K562 (cell line): Measurements from ENCODE around the gene LDB2. TPM values are rescaled to one million over a fixed set of nuclear protein-coding genes. Genes with fewer than 3 reads are reported as not detected.

ENCODE experiments used
- ATAC-seq: fragments of 200-7000 bp; cut with Tn5 transposase; 3 replicates; pipeline ENCODE4 v1.9.1; 2020; ENCODE audit warnings: moderate library complexity
- BruUV-seq: library from RNA; stranded (reverse); fragments of 400-500 nt; replicated peaks from 2 replicates; lab custom pipeline; 2021; lab: Mats Ljungman, UMichigan
- CTCF ChIA-PET: fragments of 300-600 bp; formaldehyde crosslinking; extraction: SDS; loops from one replicate; lab custom pipeline; 2021; ENCODE audit warnings: low intra/inter-chr PET ratio; lab: Yijun Ruan, JAX
- POLR2A ChIA-PET: fragments of 300-600, 350-650 bp; sonication (Branson Sonifier 250); formaldehyde crosslinking; extraction: SDS; loops from one replicate; lab custom pipeline; 2021; ENCODE audit warnings: antibody characterized with exemption, inconsistent platforms; lab: Yijun Ruan, JAX
- DNase-seq, 4 experiments: peaks; one replicate each; pipeline versions ENCODE4 v3.0.0 to v3.0.0-alpha.2; 2011 to 2018; ENCODE audit warnings: low spot score in 3 of 4, mixed read lengths in 3 of 4; ENCODE audit errors: extremely low read depth in 1 of 4
- FAIRE-seq: peaks from 2 replicates; lab custom pipeline; 2011; peaks lifted over from hg19 to GRCh38; lab: Jason Lieb, UNC
- H2AFZ ChIP-seq: 2 replicates; pipeline ENCODE4 v1.6.0; 2011; ENCODE audit warnings: low read depth, low read length, control low read depth, inconsistent platforms
- H3K27ac ChIP-seq: fragments of 200-600 bp; 3 replicates; pipeline ENCODE4 v1.8.0; 2011; ENCODE audit warnings: low read depth, mild to moderate bottlenecking, control low read depth, inconsistent platforms, low read length, moderate library complexity, mixed read lengths; ENCODE audit errors: extremely low read depth
- H3K27me3 ChIP-seq, 2 experiments: fragments of 300-600 bp in 1 of 2; 2 replicates in 1 of 2; 3 replicates in 1 of 2; pipeline versions ENCODE4 v1.6.0 to v1.8.0; 2011; ENCODE audit warnings: inconsistent platforms in 2 of 2, low read length in 2 of 2, mild to moderate bottlenecking in 1 of 2, mixed read lengths in 1 of 2, moderate library complexity in 1 of 2; ENCODE audit not compliant: control insufficient read depth in 2 of 2, insufficient read depth in 2 of 2
- H3K36me3 ChIP-seq: fragments of 300-600 bp; 3 replicates; pipeline ENCODE4 v1.8.0; 2011; ENCODE audit warnings: mild to moderate bottlenecking, low read length, inconsistent platforms; ENCODE audit not compliant: control insufficient read depth, insufficient read depth
- H3K4me1 ChIP-seq, 2 experiments: fragments of 200-600 bp in 1 of 2; replicated peaks in 1 of 2; 2 replicates in 1 of 2; 3 replicates in 1 of 2; pipeline versions ENCODE4 v1.5.1 to v1.8.0; 2011; ENCODE audit warnings: inconsistent platforms in 2 of 2, low read length in 2 of 2, mild to moderate bottlenecking in 1 of 2, mixed read lengths in 1 of 2, moderate library complexity in 1 of 2; ENCODE audit not compliant: control insufficient read depth in 2 of 2, insufficient read depth in 2 of 2
- H3K4me2 ChIP-seq: 2 replicates; pipeline ENCODE4 v1.6.1; 2011; ENCODE audit warnings: low read length, control low read depth, inconsistent platforms, mixed read lengths; ENCODE audit not compliant: insufficient read depth
- H3K4me3 ChIP-seq: fragments of 200-600 bp; sonication (generic), shearing (Covaris generic); 2 replicates; pipeline ENCODE4 v1.5.1; 2016; ENCODE audit warnings: control low read depth, inconsistent platforms
- H3K79me2 ChIP-seq: fragments of 200-600 bp; 3 replicates; pipeline ENCODE4 v1.8.0; 2011; ENCODE audit warnings: low read length, inconsistent platforms; ENCODE audit not compliant: control insufficient read depth, insufficient read depth
- H3K9ac ChIP-seq, 2 experiments: 2 replicates each; pipeline versions ENCODE4 v1.6.0 to v1.6.1; 2011; ENCODE audit warnings: low read depth in 2 of 2, low read length in 2 of 2, control low read depth in 1 of 2, inconsistent platforms in 1 of 2, mild to moderate bottlenecking in 1 of 2, mixed read lengths in 1 of 2; ENCODE audit not compliant: insufficient read depth in 1 of 2
- H3K9me1 ChIP-seq: one replicate; pipeline ENCODE4 v1.6.0; 2011; ENCODE audit warnings: inconsistent platforms, mild to moderate bottlenecking, low read length, moderate library complexity; ENCODE audit not compliant: control insufficient read depth, insufficient read depth
- H3K9me3 ChIP-seq: replicated peaks from 2 replicates; pipeline ENCODE4 v1.5.1; 2011; ENCODE audit warnings: low read depth, low read length, inconsistent platforms; ENCODE audit not compliant: control insufficient read depth, insufficient read depth
- H4K20me1 ChIP-seq: replicated peaks from 2 replicates; pipeline ENCODE4 v1.6.1; 2011; ENCODE audit warnings: low read length, inconsistent platforms, mixed read lengths; ENCODE audit not compliant: control insufficient read depth, insufficient read depth
- ADNP ChIP-seq: fragments of 200-800 bp; sonication (Bioruptor generic); IDR thresholded peaks from 2 replicates; pipeline ENCODE4 v1.6.1; 2016; ENCODE audit warnings: missing genetic modification characterization, missing compliant biosample characterization
- ARHGAP35 ChIP-seq: fragments of 450-650 bp; IDR thresholded peaks from 2 replicates; pipeline ENCODE4 v1.6.1; 2018; ENCODE audit not compliant: partially characterized antibody
- BMI1 ChIP-seq: fragments of 150-350 bp; IDR thresholded peaks from 2 replicates; pipeline ENCODE4 v1.6.1; 2014; ENCODE audit warnings: low read length
- FOXJ2 ChIP-seq: fragments of 200-800 bp; sonication (Bioruptor generic); IDR thresholded peaks from 2 replicates; pipeline ENCODE4 v1.6.1; 2016; ENCODE audit warnings: missing genetic modification characterization, missing compliant biosample characterization
- PHB2 ChIP-seq: fragments of 450-650 bp; IDR thresholded peaks from 2 replicates; pipeline ENCODE4 v1.6.1; 2017; ENCODE audit warnings: low read depth
- RNF2 ChIP-seq: sonication (generic); IDR thresholded peaks from 2 replicates; pipeline ENCODE4 v1.6.1; 2016
- STAT6 ChIP-seq: sonication (generic); formaldehyde crosslinking; IDR thresholded peaks from 2 replicates; pipeline ENCODE4 v1.8.1; 2023; ENCODE audit warnings: mild to moderate bottlenecking, missing genetic modification reagents
- ZNF589 ChIP-seq: fragments of 200-800 bp; sonication (Bioruptor generic); IDR thresholded peaks from 2 replicates; pipeline ENCODE4 v1.6.1; 2016; ENCODE audit warnings: low read depth, missing genetic modification characterization, missing compliant biosample characterization
- WGBS: fragments of 100-300 bp; shearing (Covaris generic); methylation state at CpG from one replicate; pipeline ENCODE4 v1.1.6; 2016; ENCODE audit warnings: low coverage, mixed read lengths; ENCODE audit not compliant: insufficient coverage; ENCODE audit errors: missing lambda C conversion rate; 5-methylcytosine and 5-hydroxymethylcytosine counted together
- in situ Hi-C: fragments of 300-500 bp; cut with MboI; formaldehyde crosslinking; loops from 4 replicates; pipeline ENCODE4 v1.15.0; 2018; ENCODE audit warnings: inconsistent platforms, mixed read lengths
- intact Hi-C: fragments of 100-400 bp; cut with micrococcal nuclease; formaldehyde crosslinking; loops from 2 replicates; pipeline ENCODE4 v1.14.2; 2022
- polyA plus RNA-seq, 8 experiments: library from polyadenylated mRNA; depleted of rRNA in 4 of 8; stranded (reverse) in 5 of 8; unstranded in 3 of 8; fragments of >200 nt; fragmentation: Nextera tagmentation in 2 of 8; fragmentation: Illumina TruSeq in 1 of 8; extraction: Ambion mirVana in 2 of 8; extraction: Trizol in 1 of 8; gene quantifications; 2 replicates each; pipeline versions ENCODE4 v1.2.1 to v1.2.3, GENCODE V29; 2011 to 2014; ENCODE audit warnings: inconsistent platforms in 1 of 8, missing spikeins in 1 of 8
- total RNA-seq, 7 experiments: library from RNA; depleted of rRNA in 6 of 7; stranded (reverse); fragments of >200 nt in 6 of 7; fragmentation: Illumina TruSeq in 2 of 7; extraction: Trizol in 2 of 7; gene quantifications; 2 replicates each; pipeline versions ENCODE4 v1.2.1 to v1.2.3, GENCODE V29; 2011 to 2021; ENCODE audit warnings: low replicate concordance in 1 of 7
- TF ChIP-seq, protein P1 (sequence below): sonication (generic); formaldehyde crosslinking; IDR thresholded peaks from 2 replicates; pipeline ENCODE4 v1.4.0; 2020; ENCODE audit warnings: mild to moderate bottlenecking, missing genetic modification reagents
- TF ChIP-seq, protein P2 (sequence below): sonication (generic); formaldehyde crosslinking; IDR thresholded peaks from 2 replicates; pipeline ENCODE4 v1.8.0; 2023; ENCODE audit warnings: mild to moderate bottlenecking, missing genetic modification reagents

The LDB2 gene
- total and polyA plus RNA-seq, 9 of the 15 experiments (the other 6 are each of a cell fraction or from before 2014, with no cell fraction given) = 0.10 to 0.20 TPM; not detected in 7

GRCh38 chr4:16739997-16740624, 158.3 kb downstream of the LDB2 start:
- H4K20me1 ChIP-seq = no peaks in the 10 kb centered on the region
- H3K9ac ChIP-seq = no peak overlapping the region
- H3K4me2 ChIP-seq = no peak overlapping the region
- no peaks in the 10 kb centered on the region for H3K36me3 ChIP-seq
- no peak overlapping the region for H2AFZ ChIP-seq
- no peak for FAIRE-seq
- BruUV-seq = no TSS peak
- no peaks in the 10 kb centered on the region for H3K9me3 ChIP-seq
- intact Hi-C loops (no loop called here), in situ Hi-C loops (no loop called here)
- ChIA-PET POLR2A (no interaction called here), CTCF (no interaction called here)
- no peaks in the 10 kb centered on the region for H3K9me1 ChIP-seq
- H3K4me3 ChIP-seq = no peak overlapping the region
- H3K79me2 ChIP-seq = no peaks in the 10 kb centered on the region
- TF ChIP-seq, protein P1, sequence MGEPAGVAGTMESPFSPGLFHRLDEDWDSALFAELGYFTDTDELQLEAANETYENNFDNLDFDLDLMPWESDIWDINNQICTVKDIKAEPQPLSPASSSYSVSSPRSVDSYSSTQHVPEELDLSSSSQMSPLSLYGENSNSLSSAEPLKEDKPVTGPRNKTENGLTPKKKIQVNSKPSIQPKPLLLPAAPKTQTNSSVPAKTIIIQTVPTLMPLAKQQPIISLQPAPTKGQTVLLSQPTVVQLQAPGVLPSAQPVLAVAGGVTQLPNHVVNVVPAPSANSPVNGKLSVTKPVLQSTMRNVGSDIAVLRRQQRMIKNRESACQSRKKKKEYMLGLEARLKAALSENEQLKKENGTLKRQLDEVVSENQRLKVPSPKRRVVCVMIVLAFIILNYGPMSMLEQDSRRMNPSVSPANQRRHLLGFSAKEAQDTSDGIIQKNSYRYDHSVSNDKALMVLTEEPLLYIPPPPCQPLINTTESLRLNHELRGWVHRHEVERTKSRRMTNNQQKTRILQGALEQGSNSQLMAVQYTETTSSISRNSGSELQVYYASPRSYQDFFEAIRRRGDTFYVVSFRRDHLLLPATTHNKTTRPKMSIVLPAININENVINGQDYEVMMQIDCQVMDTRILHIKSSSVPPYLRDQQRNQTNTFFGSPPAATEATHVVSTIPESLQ (CRISPR knock-in tag) = no peak
- TF ChIP-seq RNF2 = no peak
- no peak for TF ChIP-seq BMI1
- TF ChIP-seq STAT6 (CRISPR knock-in tag) = no peak
- no peak for TF ChIP-seq ARHGAP35
- TF ChIP-seq ADNP (tag) = no peak
- no peak for TF ChIP-seq FOXJ2 (tag)
- TF ChIP-seq, protein P2, sequence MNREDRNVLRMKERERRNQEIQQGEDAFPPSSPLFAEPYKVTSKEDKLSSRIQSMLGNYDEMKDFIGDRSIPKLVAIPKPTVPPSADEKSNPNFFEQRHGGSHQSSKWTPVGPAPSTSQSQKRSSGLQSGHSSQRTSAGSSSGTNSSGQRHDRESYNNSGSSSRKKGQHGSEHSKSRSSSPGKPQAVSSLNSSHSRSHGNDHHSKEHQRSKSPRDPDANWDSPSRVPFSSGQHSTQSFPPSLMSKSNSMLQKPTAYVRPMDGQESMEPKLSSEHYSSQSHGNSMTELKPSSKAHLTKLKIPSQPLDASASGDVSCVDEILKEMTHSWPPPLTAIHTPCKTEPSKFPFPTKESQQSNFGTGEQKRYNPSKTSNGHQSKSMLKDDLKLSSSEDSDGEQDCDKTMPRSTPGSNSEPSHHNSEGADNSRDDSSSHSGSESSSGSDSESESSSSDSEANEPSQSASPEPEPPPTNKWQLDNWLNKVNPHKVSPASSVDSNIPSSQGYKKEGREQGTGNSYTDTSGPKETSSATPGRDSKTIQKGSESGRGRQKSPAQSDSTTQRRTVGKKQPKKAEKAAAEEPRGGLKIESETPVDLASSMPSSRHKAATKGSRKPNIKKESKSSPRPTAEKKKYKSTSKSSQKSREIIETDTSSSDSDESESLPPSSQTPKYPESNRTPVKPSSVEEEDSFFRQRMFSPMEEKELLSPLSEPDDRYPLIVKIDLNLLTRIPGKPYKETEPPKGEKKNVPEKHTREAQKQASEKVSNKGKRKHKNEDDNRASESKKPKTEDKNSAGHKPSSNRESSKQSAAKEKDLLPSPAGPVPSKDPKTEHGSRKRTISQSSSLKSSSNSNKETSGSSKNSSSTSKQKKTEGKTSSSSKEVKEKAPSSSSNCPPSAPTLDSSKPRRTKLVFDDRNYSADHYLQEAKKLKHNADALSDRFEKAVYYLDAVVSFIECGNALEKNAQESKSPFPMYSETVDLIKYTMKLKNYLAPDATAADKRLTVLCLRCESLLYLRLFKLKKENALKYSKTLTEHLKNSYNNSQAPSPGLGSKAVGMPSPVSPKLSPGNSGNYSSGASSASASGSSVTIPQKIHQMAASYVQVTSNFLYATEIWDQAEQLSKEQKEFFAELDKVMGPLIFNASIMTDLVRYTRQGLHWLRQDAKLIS = no peak
- no peak for TF ChIP-seq ZNF589
- no peak for TF ChIP-seq PHB2
- no peak for DNase-seq
- H3K27ac ChIP-seq = no peak overlapping the region
- H3K27me3 ChIP-seq = no peaks in the 10 kb centered on the region
- H3K4me1 ChIP-seq = no peaks in the 10 kb centered on the region
- no peak for ATAC-seq
- 2% methylated on average over 8 of the region's 8 CpGs for WGBS
